HG03025 (cell line): ENCODE measurements around the gene GSTM4.

Source experiments
- ATAC-seq: cut with Tn5 transposase; IDR thresholded peaks from one replicate; pipeline ENCODE4 v1.9.1; 2021; ENCODE audit warnings: mild to moderate bottlenecking, moderate library complexity; ENCODE audit not compliant: unreplicated experiment, low FRiP score

GSTM4 gene

DNA sequence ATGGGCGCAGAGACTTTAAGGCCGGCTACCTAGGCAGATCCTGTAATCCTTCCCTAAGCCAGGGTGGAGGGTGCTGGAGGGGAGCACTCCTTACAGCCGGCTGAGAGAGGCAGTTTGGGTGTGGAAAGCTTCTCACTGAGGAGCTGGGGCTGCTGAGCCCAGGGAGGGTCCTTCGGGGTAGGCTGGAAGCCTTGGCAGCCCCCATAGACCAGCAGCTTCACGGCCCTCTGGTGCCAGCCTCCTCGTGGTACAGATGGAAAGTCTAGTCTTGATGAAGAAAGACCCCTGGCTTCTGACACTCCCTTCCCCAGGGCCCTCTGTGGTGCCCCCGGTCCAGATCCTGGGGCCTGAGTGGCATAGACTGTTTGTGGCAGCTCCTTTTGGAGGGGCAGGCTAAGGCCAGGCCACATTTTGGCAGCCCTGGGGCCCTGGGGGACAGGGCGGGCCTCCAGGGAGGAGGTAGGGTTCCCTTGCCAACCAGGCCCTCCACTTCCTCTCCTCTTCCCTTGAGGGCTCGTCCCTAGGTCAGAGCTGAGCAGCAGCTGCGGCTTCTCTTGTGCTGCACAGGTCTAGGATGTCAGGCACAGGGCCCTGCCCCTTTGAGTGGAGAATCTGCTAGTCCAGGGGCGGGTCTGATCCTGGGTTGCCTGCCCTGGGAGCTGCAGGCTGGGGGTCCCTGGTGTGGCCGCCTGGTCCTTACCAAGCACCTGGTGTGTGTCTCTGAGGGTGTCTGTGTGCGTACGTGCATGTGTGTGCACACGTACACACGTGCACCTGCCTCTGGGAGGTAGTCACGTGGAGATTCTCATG, 31.5 kb upstream of the GSTM4 start:
- no peak for ATAC-seq

DNA sequence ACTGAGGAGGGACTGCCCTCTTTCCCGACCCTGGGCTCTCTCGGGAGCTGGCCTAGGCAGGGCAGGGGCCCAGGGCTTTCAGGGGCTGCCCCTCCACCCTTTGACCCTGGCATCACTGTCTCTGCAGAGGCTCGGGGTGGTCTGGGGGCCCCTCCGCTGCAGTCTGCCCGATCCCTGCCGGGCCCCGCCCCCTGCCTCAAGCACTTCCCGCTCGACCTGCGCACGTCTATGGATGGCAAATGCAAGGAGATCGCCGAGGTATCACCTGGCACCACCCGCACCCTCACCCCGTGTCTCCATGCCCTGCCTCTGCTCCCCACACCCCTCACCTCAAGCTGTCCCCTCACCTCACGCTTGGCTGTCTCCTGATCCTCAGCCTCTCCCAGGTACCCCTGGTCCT, 30.7 kb upstream of the GSTM4 start:
- no peak for ATAC-seq

DNA sequence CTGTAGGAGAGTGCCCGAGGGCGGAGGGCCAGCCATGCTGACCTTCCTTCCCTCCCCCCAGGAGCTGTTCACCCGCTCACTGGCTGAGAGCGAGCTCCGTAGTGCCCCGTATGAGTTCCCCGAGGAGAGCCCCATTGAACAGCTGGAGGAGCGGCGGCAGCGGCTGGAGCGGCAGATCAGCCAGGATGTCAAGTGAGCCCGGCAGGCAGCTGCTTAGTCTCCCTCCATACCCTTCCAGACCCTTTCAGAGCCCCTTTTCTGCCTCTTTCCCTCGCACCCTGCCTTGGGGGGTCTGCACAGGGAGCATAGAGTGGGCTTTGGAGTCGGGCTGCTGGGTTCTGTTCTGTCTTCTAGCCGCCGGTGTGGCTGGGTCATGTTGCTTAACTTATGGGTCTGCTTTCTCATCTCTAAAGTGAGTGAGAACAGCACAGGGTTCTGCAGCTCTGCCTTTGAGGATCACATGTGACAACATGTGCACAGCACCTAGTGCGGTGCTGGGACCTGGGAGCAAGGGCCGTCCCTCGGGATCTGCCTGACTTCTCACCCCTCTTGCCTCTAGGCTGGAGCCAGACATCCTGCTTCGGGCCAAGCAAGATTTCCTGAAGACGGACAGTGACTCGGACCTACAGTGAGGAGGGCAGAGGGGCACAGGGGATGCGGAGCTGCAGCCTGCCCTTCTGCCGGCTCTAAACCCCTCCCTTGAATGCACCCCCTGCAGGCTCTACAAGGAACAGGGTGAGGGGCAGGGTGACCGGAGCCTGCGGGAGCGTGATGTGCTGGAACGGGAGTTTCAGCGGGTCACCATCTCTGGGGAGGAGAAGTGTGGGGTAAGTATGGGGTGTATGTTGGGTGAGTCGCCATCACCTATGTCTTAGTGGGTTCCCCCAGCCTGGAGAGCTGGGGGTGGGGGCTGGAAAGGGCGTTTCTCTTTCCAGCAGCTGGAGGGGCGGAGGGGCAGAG, 30.0 kb upstream of the GSTM4 start:
- ATAC-seq, result no peak

DNA sequence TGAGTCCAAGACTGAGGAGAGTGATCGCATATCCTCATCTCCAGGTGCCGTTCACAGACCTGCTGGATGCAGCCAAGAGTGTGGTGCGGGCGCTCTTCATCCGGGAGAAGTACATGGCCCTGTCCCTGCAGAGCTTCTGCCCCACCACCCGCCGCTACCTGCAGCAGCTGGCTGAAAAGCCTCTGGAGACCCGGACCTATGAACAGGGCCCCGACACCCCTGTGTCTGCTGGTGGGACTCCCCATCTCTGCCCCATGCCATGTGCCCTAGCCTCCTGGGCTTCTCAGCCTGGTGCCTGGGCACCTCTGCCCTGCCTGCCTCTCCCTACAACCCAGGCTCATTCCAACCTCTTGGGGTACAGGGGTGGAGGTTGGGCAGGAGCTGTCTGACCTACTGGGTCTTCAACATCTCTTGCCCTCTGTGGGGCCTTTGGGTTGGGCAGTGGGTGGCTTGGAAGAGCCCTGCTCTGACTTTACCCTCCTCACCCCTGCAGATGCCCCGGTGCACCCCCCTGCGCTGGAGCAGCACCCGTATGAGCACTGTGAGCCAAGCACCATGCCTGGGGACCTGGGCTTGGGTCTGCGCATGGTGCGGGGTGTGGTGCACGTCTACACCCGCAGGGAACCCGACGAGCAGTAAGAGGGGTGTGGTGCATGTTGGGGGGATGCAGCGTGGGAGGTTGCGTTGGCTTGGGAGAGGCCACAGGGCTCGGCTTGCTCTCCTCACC, 29.1 kb upstream of the GSTM4 start:
- ATAC-seq, result no peak

DNA sequence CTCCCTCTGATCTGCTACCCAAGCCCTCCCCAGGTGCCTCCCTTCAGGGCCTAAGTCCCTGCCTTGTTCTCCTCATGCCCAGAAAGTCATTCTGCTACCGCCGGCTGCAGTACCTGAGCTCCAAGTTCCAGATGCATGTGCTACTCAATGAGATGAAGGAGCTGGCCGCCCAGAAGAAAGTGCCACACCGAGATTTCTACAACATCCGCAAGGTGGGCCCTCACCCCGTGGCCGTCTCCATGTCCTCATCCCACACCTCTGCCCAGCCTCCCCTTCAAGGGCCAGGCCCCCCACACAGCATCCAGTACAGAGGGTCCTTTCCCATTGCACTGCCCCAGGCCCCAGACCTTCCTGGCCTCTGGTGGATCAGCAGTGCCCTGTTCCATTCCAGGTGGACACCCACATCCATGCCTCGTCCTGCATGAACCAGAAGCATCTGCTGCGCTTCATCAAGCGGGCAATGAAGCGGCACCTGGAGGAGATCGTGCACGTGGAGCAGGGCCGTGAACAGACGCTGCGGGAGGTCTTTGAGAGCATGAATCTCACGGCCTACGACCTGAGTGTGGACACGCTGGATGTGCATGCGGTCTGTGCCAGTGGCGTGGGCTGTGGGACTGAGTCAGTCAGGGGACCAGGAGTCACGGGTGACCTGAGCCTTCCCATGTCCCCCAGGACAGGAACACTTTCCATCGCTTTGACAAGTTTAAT, 28.1 kb upstream of the GSTM4 start:
- ATAC-seq, result no peak

DNA sequence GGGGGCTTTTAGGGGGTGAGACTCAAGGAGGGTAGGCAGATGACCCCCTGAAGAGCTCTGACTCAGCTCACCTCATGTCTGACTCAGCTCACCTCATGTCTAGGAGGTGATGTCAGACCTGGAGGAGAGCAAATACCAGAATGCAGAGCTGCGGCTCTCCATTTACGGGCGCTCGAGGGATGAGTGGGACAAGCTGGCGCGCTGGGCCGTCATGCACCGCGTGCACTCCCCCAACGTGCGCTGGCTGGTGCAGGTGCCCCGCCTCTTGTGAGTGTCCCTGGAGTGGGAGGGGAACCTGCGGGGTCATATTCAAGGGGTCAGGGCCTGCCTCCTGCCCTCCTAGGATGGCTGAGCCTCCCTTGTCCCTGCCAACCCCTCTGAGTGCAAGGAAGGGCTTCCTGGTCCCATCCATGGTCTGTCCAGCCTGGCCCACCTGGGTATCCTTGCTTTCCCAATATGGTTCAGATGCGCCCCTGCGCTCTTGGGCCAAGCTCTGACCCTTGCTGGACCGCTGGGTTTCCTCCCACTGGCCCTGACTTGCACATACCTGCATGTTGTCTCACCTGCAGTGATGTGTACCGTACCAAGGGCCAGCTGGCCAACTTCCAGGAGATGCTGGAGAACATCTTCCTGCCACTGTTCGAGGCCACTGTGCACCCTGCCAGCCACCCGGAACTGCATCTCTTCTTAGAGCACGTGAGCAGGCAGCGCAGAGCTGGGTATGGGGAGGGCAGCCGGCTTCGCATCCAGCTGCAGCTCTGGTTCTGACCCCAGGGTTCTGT, 27.2 kb upstream of the GSTM4 start:
- no peak for ATAC-seq

DNA sequence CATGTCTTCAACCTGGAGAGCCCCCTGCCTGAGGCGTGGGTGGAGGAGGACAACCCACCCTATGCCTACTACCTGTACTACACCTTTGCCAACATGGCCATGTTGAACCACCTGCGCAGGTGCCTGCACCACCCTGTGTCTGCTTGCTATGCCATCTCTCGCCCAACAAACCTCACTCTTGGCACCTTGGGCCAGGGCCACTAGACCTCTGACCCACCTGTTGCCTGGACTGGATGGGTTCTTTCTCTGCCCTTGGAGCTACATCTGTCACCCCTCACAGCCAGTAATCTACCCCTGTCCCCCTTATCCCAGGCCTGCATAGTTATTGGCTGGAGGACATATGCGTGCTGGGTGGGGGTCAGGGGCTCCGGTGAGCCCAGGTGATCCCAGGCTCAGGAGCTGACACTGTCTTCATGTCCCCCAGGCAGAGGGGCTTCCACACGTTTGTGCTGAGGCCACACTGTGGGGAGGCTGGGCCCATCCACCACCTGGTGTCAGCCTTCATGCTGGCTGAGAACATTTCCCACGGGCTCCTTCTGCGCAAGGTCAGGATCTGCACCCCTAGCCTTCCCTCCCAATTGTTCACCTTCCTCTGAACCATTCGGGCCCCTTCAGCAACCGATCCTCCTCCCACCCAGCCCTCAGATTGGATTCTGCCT, 26.4 kb upstream of the GSTM4 start:
- ATAC-seq, result no peak

DNA sequence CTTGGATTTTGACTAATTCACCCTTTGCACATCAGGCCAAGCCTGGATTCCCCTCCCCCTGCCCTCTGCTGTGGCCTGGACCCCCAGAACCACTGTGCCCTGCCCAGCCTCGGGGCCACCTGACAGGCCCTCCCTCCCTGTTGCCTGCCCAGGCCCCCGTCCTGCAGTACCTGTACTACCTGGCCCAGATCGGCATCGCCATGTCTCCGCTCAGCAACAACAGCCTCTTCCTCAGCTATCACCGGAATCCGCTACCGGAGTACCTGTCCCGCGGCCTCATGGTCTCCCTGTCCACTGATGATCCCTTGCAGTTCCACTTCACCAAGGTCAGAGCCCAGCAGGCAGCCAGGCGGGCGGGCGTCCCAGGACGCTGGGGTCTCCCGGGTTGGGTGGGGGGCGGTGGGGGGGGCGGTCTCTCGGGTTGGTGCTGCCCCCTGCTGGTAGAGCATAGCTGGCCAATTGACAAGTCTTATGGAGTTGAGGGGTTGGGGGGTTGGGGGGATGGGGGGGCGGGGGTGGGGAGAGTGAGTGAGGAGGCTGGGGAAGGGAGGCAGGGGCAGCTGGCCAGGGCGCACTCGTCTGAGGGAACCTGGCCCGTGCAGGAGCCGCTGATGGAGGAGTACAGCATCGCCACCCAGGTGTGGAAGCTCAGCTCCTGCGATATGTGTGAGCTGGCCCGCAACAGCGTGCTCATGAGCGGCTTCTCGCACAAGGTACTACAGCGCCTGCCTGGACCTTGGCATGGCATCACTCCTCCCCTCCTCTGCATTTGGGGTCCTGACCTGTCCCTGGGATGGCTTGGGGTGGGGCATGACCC, 25.6 kb upstream of the GSTM4 start:
- ATAC-seq, result no peak

DNA sequence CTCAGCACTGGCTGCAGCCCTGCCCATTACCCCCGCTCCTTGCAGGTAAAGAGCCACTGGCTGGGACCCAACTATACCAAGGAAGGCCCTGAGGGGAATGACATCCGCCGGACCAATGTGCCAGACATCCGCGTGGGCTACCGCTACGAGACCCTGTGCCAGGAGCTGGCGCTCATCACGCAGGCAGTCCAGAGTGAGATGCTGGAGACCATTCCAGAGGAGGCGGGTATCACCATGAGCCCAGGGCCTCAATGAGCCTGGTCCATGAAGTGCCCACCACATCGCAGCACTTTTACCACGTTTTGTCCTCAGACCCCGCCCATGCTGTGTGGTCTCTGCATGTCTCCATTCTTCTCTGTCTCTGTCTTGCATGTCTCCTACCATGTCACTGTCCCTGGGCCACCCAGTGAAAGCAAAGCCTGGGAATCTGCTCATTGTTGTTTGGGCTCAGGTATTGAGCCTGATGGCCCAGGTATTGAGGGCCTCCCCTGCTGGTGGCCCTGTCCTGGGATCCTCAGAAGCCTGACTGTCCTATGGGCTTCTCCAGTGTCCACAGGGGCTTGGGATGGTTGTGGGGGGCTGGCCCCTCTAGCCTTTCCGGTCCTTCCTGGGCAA, 24.9 kb upstream of the GSTM4 start:
- no peak for ATAC-seq

DNA sequence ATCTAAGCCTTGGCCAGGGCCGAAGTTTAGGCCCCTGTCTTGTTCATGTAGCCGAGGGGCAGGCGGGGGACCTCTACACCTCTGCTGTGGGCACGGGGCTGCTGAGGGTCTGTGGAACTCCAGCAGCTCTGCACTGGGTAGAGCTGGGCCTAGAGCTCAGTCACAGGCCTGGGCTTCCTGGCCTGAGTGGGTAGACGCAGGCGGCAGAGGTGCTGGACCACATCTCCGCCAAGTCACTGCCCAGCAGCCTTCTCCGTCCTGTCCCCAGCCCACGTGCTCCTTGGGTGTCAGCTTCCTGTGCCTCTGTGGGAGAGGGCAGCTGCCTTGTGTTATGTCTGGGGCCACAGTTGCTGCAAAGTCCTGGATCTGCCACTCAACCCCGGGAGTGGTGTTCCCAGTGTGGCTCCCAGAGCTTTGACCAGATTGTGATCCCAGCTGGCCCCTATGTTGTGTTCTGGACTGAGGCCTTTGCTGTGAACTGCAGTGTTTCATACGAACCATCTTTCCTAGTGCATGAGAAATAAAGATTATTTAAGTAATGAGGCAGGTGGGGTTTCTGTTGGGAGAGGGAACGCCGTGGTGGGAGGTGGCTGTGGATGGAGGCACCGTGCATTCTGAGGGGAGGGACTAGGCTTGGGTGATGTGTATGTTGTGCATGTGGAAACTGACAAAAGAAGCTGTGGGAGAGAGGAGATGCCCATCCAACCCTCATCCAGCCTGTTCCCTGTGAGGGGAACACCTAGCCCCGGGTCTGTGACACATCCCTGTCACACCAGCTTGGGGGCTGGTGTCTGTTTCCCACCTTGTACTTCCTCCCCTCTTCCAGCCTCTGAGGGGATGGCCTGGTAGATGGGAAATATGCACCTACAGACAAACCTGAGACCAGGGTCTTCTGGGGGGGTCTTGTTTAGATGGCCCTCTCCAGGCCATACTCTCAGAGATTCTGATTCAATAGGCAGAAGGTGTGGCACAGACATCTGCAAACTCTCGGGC, 24.1 kb upstream of the GSTM4 start:
- ATAC-seq, result no peak

DNA sequence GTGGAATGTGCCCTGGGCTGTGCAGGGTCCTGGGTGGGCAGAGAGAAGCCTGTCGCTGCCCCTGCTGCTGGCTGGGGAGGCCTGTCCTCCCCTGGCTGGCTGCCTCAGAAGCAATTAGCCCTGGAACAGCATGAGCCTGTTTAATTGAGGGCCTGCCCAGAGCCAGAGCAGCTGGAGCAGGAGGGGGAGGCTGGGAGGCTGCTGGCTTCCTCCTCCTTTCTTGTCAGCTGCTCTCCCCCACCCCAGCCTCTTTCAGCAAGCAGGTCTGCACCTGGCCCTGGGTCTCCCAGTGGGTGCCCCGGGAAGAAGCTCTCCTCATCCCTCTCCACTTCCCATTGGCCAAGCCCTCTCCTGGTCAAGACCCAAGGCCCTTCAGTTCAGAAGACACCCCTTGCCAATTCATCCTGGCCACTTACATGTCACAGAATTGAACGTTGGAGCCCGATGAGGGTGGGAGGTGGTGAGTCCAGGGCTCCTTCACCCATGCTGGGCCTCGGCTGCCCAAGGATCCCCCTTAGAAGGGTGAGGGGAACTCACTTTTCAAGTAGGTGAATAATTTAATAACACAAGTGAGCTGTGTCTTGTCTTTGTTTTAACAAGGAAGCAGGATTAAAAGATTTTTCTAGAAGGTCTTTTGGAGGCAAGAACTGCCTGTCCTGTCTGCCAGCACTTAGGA, 23.1 kb upstream of the GSTM4 start:
- no peak for ATAC-seq

DNA sequence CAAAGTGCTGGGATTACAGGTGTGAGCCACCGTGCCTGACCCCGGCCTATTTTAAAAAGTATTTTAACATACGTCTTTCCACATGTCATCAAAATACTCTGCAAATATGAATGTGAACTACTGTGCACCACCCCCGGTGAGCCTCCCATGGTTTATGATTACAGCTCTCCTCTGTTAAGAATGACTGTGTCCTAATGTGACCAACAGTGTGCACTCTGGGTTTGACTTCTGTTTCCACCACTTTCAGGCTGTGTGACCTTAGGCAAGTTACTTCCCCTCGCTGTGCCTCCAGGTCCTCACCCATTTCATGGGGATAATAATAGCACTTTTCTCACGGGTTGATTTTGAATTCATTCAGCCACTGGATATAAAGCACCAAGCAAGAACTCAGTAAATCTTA, 21.6 kb upstream of the GSTM4 start:
- no peak for ATAC-seq

DNA sequence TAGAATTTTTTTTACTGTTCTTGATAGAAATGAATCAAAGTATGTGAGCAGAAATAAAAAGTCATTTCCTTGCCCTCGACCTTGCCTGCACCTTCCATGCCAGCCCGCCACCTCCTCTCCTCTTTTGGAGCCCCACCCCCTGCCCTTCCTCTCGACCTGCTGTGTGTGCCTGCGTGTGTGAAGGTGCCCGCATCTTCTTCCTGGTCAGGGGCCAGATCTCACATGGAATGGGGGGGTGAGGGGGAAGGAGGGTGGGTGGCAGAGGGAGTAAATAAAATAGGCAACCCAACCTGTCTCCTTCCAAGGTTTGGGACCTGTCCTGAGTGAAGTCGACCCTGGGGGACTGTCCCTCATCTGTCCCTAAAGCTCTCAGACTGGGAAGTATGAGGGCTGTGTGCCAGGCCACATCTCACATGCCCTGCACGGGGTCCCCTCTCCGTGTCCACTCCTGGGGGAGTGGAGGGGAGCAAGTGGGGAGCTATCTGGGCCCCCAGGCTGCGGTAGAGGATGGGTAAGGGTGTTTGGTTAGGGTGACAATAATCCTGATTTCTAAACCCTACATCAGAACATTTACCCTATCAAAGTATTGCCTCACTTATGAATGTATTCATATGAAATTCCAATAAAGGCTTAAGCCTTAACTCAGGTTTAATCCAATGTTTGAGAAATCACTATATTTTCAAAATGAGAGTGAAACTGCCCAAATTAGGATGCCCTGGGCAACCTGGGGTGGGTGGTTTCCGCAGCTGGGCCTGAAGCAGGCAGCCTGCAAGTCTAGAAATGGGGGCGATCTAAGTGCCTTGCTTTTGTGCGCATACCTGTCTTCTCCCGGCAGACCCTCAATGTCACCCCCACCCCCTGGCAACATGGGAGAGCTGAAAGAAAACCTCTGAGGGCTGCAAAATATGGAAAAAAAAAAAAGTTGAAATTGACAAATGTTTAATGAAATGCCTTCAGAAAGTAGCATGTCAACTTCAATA, 20.8 kb upstream of the GSTM4 start:
- no peak for ATAC-seq

DNA sequence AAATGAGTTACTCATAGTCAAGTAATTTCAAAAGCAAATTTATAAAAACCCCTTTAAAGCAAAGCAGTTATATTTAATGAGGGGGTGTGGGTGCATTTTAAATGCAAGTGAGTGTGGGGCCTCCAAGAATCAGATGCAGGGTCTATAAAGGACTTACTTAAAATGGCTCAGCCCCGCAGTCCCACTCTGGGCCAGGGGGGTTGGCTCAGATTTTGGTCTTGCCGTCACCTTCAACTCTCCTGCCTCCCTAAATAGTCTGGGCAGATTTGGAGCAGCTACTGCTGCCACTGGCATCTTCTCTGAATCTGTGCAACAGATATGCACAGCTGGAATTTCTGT, 20.1 kb upstream of the GSTM4 start:
- ATAC-seq, result no peak
